RPMI8226 (cell line): ENCODE results near the gene ESR1.
A peak's percentile ranks its signal among the peaks of the same experiment; 100 is the strongest.
"Not testable (repeated sequence)": the region's sequence is repeated elsewhere in the genome, so short reads cannot be mapped to it uniquely, and the experiment has no call there.

Source experiments
- DNase-seq: peaks from one replicate; pipeline ENCODE4 v3.0.0-alpha.2; 2015

ESR1 gene

DNA sequence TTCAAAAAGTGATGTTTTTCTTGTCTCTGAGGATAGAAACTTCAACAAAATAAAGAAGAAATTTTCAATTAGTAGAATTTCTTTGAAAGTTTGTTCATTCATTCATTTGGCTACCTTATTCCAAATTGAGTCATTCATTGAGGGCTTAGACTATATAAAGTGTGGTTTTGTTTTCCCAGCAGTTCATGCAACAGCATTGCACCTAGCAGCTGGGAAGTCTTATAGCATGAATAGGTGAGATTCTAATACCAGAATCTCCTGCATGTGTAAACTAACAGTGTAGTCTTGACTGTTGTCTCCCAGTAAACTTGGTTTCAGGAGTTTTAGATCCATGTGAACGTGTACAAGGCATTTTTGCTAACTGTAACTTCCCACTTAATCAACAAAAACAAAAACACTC lies 7.1 kb downstream of the ESR1 start:
- no peak for DNase-seq

DNA sequence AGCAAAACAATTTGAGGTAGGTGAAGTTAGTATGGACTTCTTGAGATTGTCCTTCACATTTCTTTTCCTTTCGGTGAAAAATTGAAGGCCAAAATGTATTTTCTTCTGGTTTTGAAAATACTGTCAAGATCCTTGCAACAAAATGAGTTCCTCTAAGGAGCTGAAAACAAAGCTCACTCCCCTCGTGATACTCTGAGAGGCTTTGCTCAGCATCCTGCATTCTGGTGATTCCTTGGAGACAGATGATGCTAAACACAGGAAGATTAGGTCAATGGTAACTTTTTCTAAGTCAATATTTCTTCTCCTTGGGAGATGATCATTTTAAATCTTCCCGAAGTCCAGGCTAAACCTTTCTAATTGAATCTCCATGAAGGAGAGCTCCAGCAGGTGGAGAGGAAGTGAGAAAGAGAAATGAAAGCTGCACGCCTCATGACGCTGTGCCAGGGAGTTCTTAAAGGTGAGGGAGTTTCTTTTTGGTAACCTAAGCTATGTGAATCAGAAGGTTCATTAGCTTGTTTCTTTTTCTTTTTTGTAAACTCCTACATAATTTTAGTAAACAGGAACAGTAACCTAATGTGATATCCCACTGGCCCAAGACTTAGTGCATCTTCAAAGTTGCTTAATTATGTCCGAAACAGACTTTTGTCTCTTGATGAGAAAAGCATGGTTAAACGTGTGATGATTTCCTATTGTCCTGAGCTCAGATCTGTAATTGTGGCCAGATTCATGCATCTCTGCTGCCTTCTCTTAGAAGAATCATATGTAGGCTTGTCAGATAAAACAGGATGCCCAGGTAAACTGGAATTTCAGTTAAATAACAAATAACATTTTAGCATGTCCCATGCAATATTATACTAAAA lies 15.0 kb downstream of the ESR1 start:
- peak; percentile 78 for DNase-seq

DNA sequence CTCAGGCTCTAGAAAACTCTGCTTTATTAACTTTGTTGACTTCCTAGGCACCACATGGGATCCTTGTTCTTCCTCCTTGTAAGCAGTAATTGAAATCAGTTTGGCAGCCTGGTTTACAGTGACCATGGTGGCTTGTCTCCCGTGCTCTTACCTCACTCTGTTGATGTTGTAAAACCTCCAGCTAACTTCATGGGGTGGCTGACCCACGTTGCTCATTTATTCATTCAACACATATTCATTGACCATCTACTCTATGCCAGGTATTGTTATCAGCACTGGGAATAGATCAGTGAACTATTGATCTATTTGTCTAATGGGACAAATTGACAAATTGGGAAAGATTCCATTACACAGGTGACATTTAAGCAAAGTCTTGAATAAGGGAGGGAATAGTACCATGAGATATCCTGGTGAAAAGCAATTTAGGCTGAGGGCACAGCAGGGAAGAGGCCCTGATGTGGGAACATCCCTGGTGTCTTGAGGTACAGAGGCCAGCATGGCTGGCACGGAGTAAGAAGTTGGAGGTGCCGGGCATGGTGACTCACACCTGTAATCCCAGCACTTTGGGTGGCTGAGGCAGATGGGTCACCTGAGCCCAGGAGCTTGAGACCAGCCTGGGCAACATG lies 19.1 kb downstream of the ESR1 start:
- DNase-seq = no peak

DNA sequence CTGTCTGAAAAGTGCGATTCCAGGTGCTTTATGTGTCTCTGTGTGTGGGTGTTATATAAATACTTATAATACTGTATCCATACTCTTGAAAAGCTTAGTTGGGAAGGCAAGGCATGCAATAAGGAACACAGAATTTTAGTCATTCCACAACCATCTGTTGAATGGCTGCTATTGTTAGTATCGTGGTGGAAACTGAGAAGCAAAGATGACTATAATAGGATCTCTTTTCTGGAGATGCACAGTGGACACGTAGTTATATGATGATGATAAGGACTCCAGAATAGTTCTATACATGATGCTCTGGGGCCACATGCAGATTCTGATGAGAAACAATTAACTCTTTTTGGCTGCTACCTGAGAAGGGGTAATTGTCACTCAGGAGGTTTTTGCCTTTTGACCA lies 25.2 kb downstream of the ESR1 start:
- DNase-seq = no peak

DNA sequence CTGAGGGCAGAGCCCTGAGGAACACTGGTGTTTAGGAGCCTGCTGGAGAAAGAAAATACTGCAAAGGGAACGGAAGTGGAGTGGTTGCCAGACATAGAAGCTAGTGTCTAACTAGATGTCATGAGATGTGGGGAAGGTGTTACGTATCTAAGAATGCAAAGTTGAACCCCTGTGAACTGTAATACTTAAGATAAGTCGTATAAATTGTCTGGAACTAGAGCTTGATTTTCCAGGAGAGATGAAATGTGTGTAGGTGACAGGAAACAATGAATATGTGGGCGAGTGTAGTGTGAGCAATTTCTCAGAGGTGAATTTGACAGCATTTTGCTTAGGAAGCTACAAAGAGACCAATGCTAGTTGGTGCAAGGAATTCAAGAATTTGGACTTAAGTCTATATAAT lies 27.9 kb downstream of the ESR1 start:
- no peak for DNase-seq

DNA sequence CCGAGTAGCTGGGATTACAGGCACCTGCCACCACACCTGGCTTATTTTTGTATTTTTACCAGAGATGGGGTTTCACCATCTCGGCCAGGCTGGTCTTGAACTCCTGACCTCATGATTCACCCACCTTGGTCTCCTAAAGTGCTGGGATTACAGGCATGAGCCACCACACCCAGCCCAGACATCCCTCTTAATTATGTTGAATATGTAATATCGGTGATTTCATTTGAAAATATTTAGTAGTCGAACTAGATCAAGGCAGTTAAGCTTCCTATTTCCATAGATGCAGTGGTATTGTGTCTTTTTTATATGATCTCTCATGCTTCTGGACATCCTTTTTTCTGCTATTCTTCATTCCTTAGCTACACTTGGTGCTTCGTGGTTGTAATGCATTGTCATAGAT lies 29.7 kb downstream of the ESR1 start:
- DNase-seq = no peak

DNA sequence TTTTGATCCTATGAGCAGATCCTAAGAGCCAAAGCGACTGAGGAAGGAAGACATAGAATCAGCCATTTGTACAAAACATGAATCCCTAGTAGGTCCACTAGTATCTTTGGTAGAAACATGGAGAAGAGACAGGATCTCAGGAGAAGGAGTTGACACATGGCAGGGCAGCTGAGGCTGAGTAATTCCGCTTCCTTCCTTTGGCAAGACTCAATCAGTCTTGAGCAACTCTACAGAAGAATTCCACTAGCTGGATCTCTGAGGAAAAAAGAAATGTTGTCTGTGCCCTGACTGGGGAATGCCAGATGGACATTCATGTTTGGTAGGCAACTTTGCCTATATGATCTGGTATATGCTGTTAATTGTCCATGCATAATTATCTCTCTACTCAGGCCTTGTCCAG lies 35.3 kb downstream of the ESR1 start:
- no peak for DNase-seq

DNA sequence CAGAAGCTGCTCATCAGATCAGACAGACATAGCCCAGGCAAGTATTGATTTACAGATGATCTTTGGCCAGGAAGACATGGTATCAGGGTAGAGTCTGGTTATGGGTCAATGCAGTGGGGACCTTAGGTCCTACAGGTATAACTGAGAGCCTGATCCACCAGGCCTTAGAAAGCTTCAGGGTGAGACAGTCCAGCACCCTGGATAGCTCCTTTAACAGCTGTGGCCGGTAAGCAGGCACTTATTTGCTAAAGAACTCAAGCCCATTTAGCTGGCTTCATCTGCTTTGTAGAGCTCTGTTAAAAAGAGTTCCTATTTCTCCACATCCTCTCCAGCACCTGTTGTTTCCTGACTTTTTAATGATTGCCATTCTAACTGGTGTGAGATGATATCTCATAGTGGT lies 39.6 kb downstream of the ESR1 start:
- DNase-seq = peak; percentile 42

DNA sequence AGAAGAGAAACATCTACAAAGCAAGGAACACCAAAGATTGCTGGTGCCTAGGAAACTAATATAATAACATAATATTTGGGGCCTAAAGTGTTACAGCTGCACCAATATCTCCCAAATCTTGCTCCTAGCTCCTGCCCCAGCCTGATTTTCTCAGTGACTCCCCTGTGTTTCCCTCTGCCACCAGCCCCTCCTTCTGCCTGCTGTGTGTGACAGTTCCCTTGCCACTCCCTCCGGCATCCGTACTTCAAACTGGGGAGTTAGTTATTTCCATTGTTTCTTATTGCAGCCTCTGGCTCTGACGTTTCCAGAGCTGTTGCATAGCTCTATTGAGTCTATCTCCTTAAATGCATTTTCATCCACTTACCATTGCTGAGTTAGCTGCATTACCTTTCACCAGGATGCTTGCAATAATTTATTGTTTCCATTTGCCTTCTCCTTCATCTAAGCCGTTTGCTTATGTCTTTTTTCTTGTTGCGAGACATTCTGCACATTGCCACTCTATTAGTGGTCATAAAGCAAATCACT lies 43.1 kb downstream of the ESR1 start:
- DNase-seq = no peak

DNA sequence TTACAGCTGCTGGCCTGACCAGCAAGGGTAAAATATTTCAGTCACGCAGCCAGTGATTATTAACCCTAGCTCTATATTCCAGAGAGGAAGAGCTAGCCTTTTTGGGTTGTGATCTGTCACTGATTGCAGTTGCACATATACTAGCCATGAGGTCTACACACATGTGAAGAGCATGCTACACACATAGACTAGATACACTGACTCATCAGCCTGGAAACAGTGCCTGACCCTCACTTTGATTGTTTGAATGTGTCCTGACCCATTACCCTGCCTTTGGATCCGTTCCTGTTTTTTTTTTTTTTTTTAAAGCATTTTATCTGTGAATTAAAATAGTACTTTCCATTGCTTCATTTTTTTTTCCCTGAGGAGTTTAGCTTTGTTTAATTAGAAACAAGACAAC lies 50.8 kb downstream of the ESR1 start:
- DNase-seq = no peak

DNA sequence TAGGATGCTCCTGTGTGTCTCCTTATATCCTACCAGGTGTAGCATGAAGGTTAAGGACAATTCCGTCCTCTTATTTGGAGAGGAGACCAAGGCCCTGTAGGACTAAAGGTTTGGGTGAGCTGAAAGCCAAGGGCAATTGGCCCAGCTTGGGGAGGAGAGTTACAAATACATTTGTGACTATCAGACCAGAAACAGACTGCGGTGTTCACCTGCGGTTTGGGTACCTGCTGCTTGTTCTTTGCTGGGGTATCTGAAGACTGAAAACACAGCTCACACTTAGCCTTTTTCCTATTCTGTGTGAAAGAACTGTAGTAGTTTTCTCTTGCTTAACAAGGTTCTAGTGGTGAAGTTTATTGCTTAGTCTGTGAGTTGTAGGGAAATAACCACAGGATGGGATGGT lies 55.0 kb downstream of the ESR1 start:
- DNase-seq = no peak

DNA sequence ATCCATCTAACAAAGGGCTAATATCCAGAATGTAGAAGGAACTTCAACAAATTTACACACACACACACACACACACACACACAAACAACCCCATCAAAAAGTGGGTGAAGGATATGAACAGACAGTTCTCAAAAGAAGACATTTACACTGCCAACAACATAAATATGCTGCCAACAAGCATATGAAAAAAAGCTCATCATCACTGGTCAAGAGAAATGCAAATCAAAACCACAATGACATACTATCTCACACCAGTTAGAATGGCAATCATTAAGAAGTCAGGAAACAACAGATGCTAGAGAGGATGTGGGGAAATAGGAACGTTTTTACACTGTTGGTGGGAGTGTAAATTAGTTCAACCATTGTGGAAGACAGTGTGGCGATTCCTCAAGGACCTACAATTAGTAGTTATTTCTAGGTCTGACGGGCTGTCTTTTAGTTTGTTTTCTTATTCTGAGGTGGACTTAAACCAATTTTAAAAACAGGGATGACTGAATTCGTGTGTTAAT lies 59.9 kb downstream of the ESR1 start:
- DNase-seq = not testable (repeated sequence)

DNA sequence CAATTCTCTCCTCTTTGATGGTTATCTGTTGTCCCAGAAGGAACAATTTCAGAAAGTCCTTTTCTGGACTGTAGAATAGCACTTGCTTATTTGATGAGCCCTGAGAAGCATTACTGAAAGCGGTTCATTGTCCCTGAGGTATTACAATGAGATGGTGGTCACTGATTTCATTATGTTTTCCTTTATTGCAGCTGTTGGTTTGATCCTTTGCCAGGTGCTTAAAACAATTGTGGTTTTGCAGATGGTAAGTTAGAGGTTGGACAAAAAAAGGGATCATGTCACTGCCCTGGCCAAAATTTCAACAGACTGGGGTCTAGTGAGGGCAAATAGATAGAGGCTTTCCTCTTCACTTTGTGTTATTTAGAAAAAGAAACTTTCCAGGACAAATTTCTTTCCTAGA lies 61.9 kb downstream of the ESR1 start:
- no peak for DNase-seq

DNA sequence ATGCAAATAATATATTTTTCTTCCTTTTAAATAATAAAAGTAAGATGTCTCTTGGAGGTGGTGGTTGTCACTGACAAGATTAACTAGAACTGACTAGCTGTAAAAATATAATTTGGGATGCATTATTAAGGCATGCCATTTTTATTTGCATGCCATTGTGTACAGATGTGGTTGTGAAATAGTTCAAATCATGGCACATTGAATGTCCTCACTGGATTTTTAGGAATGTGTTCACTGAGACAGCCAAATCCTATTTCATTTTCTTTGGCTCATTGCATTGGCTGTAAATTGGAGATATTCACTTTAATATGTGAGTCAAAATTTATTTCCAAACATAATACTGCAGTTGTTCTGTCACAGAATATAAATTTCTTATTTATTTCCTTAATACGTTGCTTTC lies 62.3 kb downstream of the ESR1 start:
- no peak for DNase-seq

DNA sequence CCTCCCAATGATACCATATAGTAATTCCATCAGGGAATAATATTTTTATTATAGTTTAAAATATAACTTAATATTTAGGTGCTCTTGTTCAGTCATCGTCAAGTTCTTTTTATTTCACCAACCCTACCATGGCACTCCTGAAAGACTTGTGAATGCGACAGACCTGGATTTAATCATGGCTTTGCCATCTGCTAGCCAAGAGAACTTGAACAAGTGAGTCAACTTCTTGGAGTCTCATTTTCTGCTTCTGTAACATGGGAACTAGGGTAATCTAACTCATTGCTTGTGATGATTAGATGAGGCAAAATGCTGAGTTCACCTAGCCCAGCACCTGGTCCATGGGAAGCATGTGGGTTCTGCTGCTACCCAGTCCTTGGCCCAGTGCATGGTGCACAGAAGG lies 62.9 kb downstream of the ESR1 start:
- DNase-seq = no peak

DNA sequence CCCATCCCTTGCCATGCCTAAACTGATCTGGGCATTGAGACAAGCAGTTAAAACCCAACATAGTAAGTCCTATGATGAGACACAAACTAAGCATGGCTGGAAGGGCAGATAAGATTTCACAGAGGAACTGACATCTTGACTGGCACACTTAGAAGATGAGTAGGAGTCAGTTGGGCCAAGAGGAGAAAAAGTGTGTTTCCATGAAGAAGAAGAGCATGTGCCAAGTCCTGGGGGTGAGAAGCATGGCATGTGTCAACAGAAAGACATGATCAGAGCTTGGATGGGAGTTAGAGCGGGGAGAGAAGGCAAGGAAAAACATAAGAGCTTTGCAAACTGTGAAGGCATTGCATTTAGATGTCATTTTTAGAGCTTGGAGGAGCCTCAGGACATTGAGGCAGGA lies 68.0 kb downstream of the ESR1 start:
- no peak for DNase-seq

DNA sequence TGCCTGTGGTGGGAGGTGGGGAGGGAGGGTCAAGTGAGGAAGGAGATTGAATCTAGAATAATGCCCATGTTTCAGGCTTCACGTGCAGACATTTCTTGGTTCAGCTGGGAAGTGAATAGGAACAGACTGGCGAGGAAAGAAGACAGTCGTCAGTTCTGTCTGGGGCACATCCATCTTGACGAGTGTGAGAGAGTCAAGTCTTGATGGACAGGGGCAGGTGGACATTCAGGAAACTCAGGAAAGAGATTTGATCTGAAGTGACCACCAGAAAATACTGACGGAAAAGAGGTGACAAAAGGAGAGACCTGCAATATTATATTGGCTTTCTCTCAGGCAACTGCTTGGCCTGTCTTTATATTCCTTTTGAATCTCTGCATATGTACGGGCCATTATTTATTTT lies 68.6 kb downstream of the ESR1 start:
- DNase-seq = no peak

DNA sequence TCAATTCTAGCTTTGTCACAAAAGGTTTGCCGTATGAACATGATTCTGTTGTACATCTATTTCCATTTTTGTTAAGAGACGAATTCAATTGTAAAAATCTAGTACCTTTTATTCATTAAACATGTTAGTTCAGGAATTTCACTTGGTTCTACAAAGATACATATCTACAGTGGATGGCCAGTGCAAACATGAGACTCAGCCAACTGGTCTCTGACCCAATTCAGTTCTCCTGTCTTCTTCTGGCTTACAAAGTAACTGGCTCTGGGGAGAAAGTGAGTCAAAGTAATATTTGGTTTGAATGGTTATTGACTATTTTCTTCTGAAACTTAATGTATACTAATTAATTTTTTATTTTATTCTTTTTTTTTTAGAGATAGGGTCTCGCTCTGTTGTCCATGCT lies 70.0 kb downstream of the ESR1 start:
- no peak for DNase-seq

DNA sequence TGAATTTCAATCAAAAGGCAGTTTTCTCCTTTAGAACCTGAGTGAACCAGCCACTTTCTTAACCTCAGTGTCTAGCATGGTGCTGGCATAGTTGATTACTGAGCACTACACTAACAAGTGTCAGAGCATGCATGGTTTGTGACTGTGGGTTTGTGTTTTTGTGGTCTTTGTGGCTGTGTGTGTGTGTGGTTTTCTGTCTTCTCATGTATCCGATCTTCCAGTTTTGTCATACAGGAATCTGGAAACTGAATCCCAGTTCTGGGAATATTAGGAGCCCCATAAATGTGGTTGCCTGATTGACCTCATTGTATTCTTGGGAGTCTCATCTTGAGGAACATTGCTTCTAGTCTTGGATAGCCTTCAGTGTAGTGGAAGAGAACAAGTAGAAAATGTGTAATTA lies 73.7 kb downstream of the ESR1 start:
- DNase-seq = no peak

DNA sequence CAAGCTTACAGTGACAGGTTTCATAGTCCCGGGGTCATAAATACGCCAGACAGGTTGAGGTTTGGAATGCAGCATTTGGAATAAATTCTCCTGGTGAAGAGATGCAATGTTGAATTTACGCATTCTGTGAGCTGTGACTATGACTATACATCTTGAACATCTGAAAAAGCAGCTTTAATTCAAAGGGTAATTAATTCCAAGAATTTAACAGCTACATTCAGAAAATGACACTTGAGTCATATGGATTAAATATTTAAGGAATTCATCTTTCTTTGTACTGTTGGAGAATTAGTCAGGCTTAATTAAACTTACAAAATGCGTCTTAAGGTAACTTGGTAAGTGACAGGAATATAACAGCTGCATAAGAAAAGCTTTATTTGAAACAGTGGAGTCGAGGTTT lies 74.7 kb downstream of the ESR1 start:
- no peak for DNase-seq

DNA sequence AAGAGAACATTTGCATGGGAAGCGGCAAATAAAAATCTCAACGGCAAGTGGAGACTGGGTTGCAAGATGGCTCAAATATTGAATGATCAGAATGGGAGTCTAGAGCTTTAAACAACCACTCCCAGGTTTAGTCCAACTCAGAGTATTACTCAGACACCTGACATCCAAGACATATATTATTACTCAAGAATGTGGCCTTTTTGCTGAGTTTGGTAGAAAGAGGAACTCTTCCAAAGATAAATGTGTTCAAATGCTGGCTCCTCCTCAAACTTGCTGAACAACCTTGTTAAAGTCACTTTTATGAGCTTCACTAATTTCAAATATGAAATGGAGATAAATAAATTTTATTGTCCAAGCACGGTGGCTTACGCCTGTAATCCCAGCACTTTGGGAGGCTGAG lies 77.8 kb downstream of the ESR1 start:
- no peak for DNase-seq

DNA sequence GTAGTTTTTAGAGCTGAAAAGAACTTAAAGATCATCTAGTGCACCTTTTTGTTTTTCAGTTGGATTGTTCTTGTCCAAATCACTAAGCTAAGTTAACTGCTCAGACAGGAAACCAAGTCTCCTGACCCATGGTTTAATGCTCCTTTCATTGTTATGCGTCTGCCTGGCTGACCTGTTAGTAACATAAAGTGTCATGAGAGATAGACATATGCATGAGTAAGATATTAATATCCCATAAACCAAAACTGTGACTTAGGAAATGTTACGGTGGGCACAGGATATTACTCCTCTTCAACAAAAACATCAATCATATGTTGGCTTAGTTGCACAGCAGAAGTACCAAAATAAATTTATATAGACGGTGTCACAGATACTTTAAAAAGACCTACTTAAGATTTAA lies 84.0 kb downstream of the ESR1 start:
- no peak for DNase-seq

DNA sequence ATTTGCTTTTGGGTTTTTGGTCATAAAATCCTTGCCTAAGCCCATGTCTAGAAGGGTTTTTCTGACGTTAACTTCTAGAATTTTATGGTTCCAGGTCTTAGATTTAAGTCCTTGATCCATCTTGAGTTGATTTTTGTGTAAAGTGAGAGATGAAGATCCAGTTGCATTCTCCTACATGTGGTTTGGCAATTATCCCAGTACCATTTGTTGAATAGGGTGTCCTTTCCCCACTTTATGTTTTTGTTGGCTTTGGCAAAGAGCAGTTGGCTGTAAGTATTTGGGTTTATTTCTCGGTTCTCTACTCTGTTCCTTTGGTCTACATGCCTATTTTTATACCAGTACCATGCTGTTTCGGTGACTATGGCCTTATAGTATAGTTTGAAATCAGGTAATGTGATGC lies 86.9 kb downstream of the ESR1 start:
- not testable (repeated sequence) for DNase-seq

DNA sequence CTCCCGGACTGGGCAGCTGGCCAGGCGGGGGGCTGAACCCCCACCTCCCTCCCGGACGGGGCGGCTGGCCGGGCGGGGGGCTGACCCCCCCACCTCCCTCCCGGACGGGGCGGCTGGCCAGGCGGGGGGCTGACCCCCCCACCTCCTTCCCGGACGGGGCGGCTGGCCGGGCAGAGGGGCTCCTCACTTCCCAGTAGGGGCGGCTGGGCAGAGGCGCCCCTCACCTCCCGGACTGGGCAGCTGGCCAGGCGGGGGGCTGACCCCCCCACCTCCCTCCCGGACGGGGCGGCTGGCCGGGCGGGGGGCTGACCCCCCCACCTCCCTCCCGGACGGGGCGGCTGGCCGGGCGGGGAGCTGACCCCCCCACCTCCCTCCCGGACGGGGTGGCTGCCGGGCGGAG lies 91.7 kb downstream of the ESR1 start:
- DNase-seq = not testable (repeated sequence)
